Stomach (tissue), 4 donors: ENCODE data around the gene CCDC3.

Experiments
- EP300 ChIP-seq: sonication (generic); formaldehyde crosslinking; IDR thresholded peaks from one replicate; pipeline ENCODE4 v1.6.1; 2017; ENCODE audit warnings: antibody characterized with exemption
- POLR2A ChIP-seq, 4 donors: fragments of 450-650 bp; IDR thresholded peaks; one replicate each; pipeline ENCODE4 v1.6.1; 2016; ENCODE audit warnings: antibody characterized with exemption in 4 of 4, control low read depth in 2 of 4, mild to moderate bottlenecking in 1 of 4, moderate library complexity in 1 of 4
- POLR2AphosphoS5 ChIP-seq, 3 donors: sonication (generic); formaldehyde crosslinking; IDR thresholded peaks; one replicate each; pipeline ENCODE4 v1.6.1; 2016; ENCODE audit warnings: antibody characterized with exemption in 3 of 3
- TF ChIP-seq, protein P1 (sequence below), 7 experiments: fragments of 450-650 bp in 4 of 7; fragments of 200-600 bp in 3 of 7; sonication (generic) in 3 of 7; IDR thresholded peaks; one replicate each; pipeline ENCODE4 v1.5.1; 2016 to 2019; ENCODE audit warnings: antibody characterized with exemption in 7 of 7, control low read depth in 2 of 7, mild to moderate bottlenecking in 1 of 7

DNA sequence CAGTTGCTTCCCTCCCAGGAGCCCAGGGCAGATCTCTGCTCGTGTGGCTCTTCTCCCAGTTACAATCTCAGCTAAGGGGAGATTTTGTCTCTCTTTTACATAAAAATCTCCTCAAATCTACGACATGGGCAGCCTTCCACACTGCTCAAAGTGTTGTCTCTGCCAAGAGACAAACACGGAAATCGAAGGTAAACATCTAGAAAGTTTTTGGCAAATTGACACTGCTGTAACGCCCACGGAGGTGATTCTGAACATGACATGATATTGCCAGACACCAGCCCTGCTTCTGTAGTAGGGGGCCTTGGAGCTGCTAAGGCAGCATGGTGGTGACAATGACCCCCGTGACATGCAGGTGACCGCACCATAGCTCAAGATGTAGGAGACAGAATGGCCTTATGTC lies 128.3 kb downstream of the CCDC3 start:
- TF ChIP-seq, protein P1, sequence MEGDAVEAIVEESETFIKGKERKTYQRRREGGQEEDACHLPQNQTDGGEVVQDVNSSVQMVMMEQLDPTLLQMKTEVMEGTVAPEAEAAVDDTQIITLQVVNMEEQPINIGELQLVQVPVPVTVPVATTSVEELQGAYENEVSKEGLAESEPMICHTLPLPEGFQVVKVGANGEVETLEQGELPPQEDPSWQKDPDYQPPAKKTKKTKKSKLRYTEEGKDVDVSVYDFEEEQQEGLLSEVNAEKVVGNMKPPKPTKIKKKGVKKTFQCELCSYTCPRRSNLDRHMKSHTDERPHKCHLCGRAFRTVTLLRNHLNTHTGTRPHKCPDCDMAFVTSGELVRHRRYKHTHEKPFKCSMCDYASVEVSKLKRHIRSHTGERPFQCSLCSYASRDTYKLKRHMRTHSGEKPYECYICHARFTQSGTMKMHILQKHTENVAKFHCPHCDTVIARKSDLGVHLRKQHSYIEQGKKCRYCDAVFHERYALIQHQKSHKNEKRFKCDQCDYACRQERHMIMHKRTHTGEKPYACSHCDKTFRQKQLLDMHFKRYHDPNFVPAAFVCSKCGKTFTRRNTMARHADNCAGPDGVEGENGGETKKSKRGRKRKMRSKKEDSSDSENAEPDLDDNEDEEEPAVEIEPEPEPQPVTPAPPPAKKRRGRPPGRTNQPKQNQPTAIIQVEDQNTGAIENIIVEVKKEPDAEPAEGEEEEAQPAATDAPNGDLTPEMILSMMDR (IDR thresholded peaks at IDR 0.05) = no peak
- no peak for TF ChIP-seq EP300
- no peak for TF ChIP-seq POLR2A (IDR thresholded peaks at IDR 0.05)
- no peak for TF ChIP-seq POLR2AphosphoS5 (IDR thresholded peaks at IDR 0.05)
